ENCODE results near the gene PPP1R1A.

Gene PPP1R1A

GRCh38 chr12:54588110-54588889 lies at the start of gene PPP1R1A:
Gene PPP1R1A (minus strand): TSS chr12:54588659. CDS start chr12:54588488, 171 bp downstream.
- DNase-seq = no peak

GRCh38 chr12:54634795-54635194 lies 46.3 kb upstream of the PPP1R1A start, which contains the start of gene LACRT:
Gene LACRT (minus strand): TSS chr12:54634895. CDS start chr12:54634841, 54 bp downstream.
- DNase-seq = no peak

- no peak for DNase-seq
Measured at GRCh38 chr12:54631988-54632728, 43.7 kb upstream of the PPP1R1A start.

- DNase-seq = no peak
Measured at GRCh38 chr12:54631551-54631950, 43.1 kb upstream of the PPP1R1A start.

- no peak for DNase-seq
Measured at GRCh38 chr12:54629925-54630324, 41.5 kb upstream of the PPP1R1A start.

GRCh38 chr12:54628186-54628846 lies 39.9 kb upstream of the PPP1R1A start:
- DNase-seq = no peak

- DNase-seq = no peak
Measured at GRCh38 chr12:54627304-54627703, 38.8 kb upstream of the PPP1R1A start.

GRCh38 chr12:54625598-54625997 lies 37.1 kb upstream of the PPP1R1A start:
- no peak for DNase-seq

- no peak for DNase-seq
Measured at GRCh38 chr12:54624315-54625279, 36.1 kb upstream of the PPP1R1A start.

- DNase-seq = no peak
Measured at GRCh38 chr12:54622463-54623183, 34.2 kb upstream of the PPP1R1A start.

- DNase-seq = no peak
Measured at GRCh38 chr12:54616933-54617680, 28.6 kb upstream of the PPP1R1A start.

- DNase-seq = no peak
Measured at GRCh38 chr12:54612225-54612750, 23.8 kb upstream of the PPP1R1A start.

GRCh38 chr12:54611715-54612149 lies 23.3 kb upstream of the PPP1R1A start:
- no peak for DNase-seq

GRCh38 chr12:54608769-54609168 lies 20.3 kb upstream of the PPP1R1A start:
- no peak for DNase-seq

GRCh38 chr12:54608156-54608555 lies 19.7 kb upstream of the PPP1R1A start:
- DNase-seq = no peak

- no peak for DNase-seq
Measured at GRCh38 chr12:54606556-54606955, 18.1 kb upstream of the PPP1R1A start.

- no peak for DNase-seq
Measured at GRCh38 chr12:54605138-54605970, 16.9 kb upstream of the PPP1R1A start.

GRCh38 chr12:54604436-54604835 lies 16.0 kb upstream of the PPP1R1A start:
- no peak for DNase-seq

GRCh38 chr12:54603872-54604271 lies 15.4 kb upstream of the PPP1R1A start:
- no peak for DNase-seq

Data from NCI-H2171 treated with DMSO at 0.1 percent for 48 hours (cell line).